Right atrium auricular region (tissue), 2 donors: Measurements from ENCODE around the gene URI1. TPM values are rescaled to one million over a fixed set of nuclear protein-coding genes. Genes with fewer than 3 reads are reported as not detected.

Experiments
- DNase-seq: peaks from one replicate; pipeline ENCODE4 v3.0.0-alpha.2; 2019; ENCODE audit warnings: low spot score
- H3K27ac ChIP-seq, 2 donors: fragments of 200-600 bp; sonication (generic); 1 replicate in 1 of 2; 2 replicates in 1 of 2; pipeline ENCODE4 v1.5.1; 2016 to 2019
- H3K27me3 ChIP-seq, 2 donors: fragments of 200-600 bp; sonication (generic); one replicate each; pipeline versions ENCODE4 v1.5.1 to v1.6.0; 2017 to 2019
- H3K36me3 ChIP-seq: fragments of 200-600 bp; sonication (generic); one replicate; pipeline ENCODE4 v1.5.1; 2016
- H3K4me1 ChIP-seq, 2 donors: fragments of 200-600 bp; sonication (generic); one replicate each; pipeline versions ENCODE4 v1.5.1 to v1.6.0; 2017 to 2019
- H3K4me3 ChIP-seq, 2 donors: fragments of 200-600 bp; sonication (generic); 1 replicate in 1 of 2; 2 replicates in 1 of 2; pipeline ENCODE4 v1.5.1; 2017 to 2019; ENCODE audit warnings: mild to moderate bottlenecking in 1 of 2, moderate library complexity in 1 of 2
- H3K9me3 ChIP-seq, 2 donors: fragments of 200-600 bp; sonication (generic); one replicate each; pipeline ENCODE4 v1.5.1; 2019
- total RNA-seq, 2 donors: library from RNA; depleted of rRNA; stranded (reverse); fragments of >200 nt; gene quantifications; one replicate each; pipeline ENCODE4 v1.1.0, GENCODE V29; 2016
- TF ChIP-seq, protein P1 (sequence below), 2 donors: fragments of 200-600 bp; sonication (generic); IDR thresholded peaks; one replicate each; pipeline ENCODE4 v1.5.1; 2019; ENCODE audit warnings: antibody characterized with exemption in 2 of 2

Gene URI1
- total RNA-seq, 2 donors from 2014 or later, result 29.3 to 34.7 TPM

DNA sequence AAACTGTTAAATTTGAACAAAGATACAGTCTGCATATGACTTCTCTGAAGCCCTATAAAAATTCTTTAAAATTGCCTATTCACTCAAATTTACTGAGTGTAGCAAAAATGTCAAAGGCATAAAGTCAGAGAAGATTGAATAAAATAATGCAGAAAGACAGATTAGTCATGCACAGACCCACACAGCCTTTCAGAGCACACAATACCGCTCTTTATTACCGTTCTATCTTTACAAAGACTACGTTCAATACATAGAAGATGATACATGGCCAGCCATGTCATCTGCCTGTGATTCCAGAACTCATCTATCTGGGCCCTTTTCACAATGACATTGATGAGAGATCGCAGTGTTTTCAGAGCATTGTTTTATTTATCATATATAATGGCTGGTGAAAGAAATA is 107.2 kb downstream of the URI1 start:
- TF ChIP-seq, protein P1, sequence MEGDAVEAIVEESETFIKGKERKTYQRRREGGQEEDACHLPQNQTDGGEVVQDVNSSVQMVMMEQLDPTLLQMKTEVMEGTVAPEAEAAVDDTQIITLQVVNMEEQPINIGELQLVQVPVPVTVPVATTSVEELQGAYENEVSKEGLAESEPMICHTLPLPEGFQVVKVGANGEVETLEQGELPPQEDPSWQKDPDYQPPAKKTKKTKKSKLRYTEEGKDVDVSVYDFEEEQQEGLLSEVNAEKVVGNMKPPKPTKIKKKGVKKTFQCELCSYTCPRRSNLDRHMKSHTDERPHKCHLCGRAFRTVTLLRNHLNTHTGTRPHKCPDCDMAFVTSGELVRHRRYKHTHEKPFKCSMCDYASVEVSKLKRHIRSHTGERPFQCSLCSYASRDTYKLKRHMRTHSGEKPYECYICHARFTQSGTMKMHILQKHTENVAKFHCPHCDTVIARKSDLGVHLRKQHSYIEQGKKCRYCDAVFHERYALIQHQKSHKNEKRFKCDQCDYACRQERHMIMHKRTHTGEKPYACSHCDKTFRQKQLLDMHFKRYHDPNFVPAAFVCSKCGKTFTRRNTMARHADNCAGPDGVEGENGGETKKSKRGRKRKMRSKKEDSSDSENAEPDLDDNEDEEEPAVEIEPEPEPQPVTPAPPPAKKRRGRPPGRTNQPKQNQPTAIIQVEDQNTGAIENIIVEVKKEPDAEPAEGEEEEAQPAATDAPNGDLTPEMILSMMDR (IDR thresholded peaks at IDR 0.05), result no peak
- no peaks in the 10 kb centered on the region for H3K36me3 ChIP-seq
- DNase-seq, result no peak

DNA sequence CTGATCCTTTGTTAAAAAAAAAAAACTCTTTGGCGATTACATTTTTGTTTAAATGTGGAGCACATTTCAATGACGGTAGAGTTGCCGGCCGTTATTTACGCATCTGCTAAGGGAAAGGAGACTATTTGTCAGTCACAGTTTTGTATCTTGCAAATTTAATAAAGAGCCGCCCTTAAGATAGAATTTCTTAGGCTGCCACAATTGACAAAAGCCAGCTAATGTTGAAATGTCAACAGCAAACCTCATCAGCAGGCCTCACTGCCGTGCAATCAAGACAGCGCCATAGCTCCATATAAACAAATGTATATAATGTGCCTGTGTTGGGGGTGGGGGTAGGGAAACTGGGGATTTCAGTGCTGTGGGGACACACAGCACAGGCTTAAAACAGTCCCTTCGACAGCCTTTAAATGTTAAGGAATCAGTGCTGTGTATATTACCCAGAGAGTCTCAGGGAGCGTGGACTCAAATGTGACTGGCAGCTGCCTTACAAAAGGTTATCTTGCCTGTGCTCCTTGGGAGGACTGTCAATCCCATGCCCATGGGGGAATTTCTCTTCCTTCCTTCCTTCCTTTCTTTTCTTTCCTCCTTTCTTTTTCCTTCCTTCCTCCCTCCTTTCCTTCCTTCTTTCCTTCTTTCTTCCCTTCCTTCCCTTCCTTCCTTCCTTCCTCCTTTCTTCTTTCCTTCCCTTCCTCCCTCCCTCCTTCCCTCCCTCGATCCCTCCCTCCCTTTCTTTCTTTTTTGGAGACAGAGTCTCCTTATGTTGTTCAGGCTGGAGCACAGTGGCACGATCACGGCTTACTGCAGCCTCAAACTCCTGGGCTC is 108.0 kb downstream of the URI1 start:
- no peaks in the 10 kb centered on the region for H3K4me1 ChIP-seq
- H3K27me3 ChIP-seq, result no peaks in the 10 kb centered on the region
- no peaks in the 10 kb centered on the region for H3K9me3 ChIP-seq
- TF ChIP-seq, protein P1 (IDR thresholded peaks at IDR 0.05), result no peak
- H3K27ac ChIP-seq, result no peak overlapping the region
- H3K4me3 ChIP-seq, result no peak overlapping the region
- DNase-seq, result no peak
- H3K36me3 ChIP-seq, result no peaks in the 10 kb centered on the region

More for the DNA sequence above, 107.2 kb downstream of the URI1 start:
- H3K9me3 ChIP-seq, result no peaks in the 10 kb centered on the region
- no peaks in the 10 kb centered on the region for H3K4me1 ChIP-seq
- no peaks in the 10 kb centered on the region for H3K27me3 ChIP-seq
- H3K4me3 ChIP-seq, result no peak overlapping the region
- no peak overlapping the region for H3K27ac ChIP-seq

DNA sequence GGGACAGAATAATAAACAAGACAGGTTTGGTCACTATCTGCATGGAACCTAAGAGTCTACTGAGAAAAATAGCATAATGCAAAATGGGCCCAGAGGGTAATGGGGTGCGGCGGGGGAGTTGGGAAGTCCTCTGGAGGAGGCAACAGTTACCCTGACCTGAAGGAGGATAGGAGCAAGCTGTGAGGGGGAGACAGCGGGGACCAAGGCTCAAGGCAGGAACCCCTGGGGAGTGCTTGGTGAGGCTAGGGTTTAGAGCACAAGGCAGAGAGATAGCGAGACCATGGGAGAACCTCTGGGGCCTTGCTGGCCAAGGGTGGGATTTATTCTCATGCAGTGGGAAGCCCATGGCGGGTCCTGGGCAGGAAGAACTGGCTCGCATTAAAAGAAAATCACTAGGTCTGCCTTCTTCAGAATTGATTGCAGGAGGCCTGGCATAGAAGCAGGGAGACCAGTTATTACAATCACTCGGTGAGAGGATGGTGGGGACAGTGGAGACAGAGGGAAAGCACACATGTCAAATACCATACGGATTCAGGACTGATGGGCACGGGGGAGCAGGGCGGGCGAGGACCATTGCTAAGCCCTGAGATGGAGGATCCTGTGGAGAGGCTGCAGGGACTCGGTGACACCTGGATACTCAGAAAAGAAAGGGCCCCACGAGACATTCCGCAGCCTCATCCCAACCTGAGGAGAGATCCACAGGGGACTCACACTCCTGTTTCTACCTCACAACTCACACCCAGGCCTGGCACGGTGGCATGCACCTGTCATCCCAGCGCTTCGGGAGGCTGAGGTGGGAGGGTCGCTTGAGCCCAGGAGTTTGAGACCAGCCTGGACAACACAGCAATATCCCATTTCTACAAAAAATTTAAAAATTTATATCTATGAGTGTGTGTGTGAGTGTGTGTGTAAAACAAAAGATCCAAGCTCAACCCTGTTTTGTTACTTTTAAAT is 110.4 kb downstream of the URI1 start:
- no peak for DNase-seq
- Histone ChIP-seq H3K36me3 (no peaks in the 10 kb centered on the region), H3K27ac (no peak overlapping the region), H3K27me3 (no peaks in the 10 kb centered on the region), H3K4me3 (no peak overlapping the region), H3K4me1 (no peaks in the 10 kb centered on the region), H3K9me3 (no peaks in the 10 kb centered on the region)
- TF ChIP-seq, protein P1 (IDR thresholded peaks at IDR 0.05), result no peak

DNA sequence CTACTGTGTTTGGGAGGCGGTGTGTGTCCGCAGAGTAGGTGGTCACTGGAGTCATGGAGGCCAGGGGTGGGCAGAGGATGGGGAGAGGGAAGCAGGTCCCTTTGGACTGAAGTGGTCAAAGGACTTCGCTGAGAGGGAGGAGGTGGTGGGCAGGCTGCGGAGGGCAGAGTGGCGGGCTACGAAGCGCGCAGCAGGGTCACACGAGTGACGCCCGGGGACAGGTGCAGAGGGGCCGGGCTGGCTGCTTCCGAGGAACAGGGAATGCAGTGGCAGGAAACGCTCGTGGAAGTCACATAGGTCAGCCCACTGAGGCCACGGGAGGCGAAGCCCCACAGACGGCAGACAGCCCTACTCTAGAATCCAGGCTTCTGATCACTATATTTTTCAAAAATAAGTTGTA is 111.5 kb downstream of the URI1 start:
- Histone ChIP-seq H3K27ac (no peak overlapping the region), H3K4me3 (no peak overlapping the region), H3K4me1 (no peaks in the 10 kb centered on the region), H3K36me3 (no peaks in the 10 kb centered on the region), H3K9me3 (no peaks in the 10 kb centered on the region), H3K27me3 (no peaks in the 10 kb centered on the region)
- TF ChIP-seq, protein P1 (IDR thresholded peaks at IDR 0.05), result no peak
- DNase-seq, result no peak

DNA sequence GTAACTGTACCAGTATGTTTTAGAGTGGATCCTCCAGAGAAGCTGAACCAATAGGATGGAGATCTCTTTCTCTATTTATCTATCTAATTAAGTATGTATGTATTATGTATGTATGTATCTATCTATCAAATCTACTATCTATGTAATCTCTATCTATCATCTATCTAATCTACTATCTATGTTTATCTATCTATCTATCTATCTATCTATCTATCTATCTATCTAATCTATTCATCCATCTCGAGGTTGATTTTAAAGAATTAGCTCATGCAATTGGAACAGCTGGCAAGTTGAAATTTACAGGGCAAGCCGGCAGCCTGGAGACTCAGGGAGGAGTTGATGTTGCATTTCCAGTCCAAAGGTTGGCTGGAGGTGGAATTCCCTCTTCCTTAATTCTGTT is 112.2 kb downstream of the URI1 start:
- DNase-seq, result no peak
- H3K27me3 ChIP-seq, result no peaks in the 10 kb centered on the region
- TF ChIP-seq, protein P1 (IDR thresholded peaks at IDR 0.05), result no peak

More for the DNA sequence above, 112.2 kb downstream of the URI1 start:
- no peak overlapping the region for H3K27ac ChIP-seq
- no peak overlapping the region for H3K4me3 ChIP-seq
- no peaks in the 10 kb centered on the region for H3K9me3 ChIP-seq
- no peaks in the 10 kb centered on the region for H3K4me1 ChIP-seq
- no peaks in the 10 kb centered on the region for H3K36me3 ChIP-seq
